Epithelial cell of esophagus (primary cell): ENCODE measurements around the gene MICAL1.

Source experiments
- DNase-seq: peaks from one replicate; pipeline ENCODE4 v3.0.0; 2010; ENCODE audit warnings: low read depth
- H3K4me3 ChIP-seq: 2 replicates; pipeline ENCODE4 v1.5.1; 2011; ENCODE audit warnings: mild to moderate bottlenecking, low read length, control low read depth
- CTCF ChIP-seq: IDR thresholded peaks from 2 replicates; pipeline ENCODE4 v1.5.1; 2011; ENCODE audit warnings: low read depth, mild to moderate bottlenecking, low read length, control low read depth, inconsistent platforms; ENCODE audit not compliant: insufficient read depth; ENCODE audit errors: missing control alignments

Gene MICAL1

GRCh38 chr6:109434456-109434855 is 21.1 kb downstream of the MICAL1 start:
- DNase-seq, result no peak
- TF ChIP-seq CTCF, result no peak

GRCh38 chr6:109429496-109429895 is 26.1 kb downstream of the MICAL1 start:
- no peak for TF ChIP-seq CTCF

More at GRCh38 chr6:109434456-109434855, 21.1 kb downstream of the MICAL1 start:
- H3K4me3 ChIP-seq, result no peak overlapping the region

GRCh38 chr6:109428889-109429477 is 26.6 kb downstream of the MICAL1 start:
- H3K4me3 ChIP-seq, result no peak overlapping the region
- TF ChIP-seq CTCF, result no peak
- no peak for DNase-seq

More at GRCh38 chr6:109429496-109429895, 26.1 kb downstream of the MICAL1 start:
- no peak for DNase-seq
- H3K4me3 ChIP-seq, result no peak overlapping the region

- no peak overlapping the region for H3K4me3 ChIP-seq
- no peak for DNase-seq
- no peak for TF ChIP-seq CTCF
Observed at GRCh38 chr6:109424946-109425345, 30.6 kb downstream of the MICAL1 start.

- DNase-seq, result no peak
- TF ChIP-seq CTCF, result no peak
- no peak overlapping the region for H3K4me3 ChIP-seq
Observed at GRCh38 chr6:109421184-109421583, 34.4 kb downstream of the MICAL1 start.

- TF ChIP-seq CTCF, result no peak
Observed at GRCh38 chr6:109420751-109421150, 34.8 kb downstream of the MICAL1 start.

GRCh38 chr6:109417646-109418045 is 37.9 kb downstream of the MICAL1 start:
- no peak for DNase-seq
- TF ChIP-seq CTCF, result no peak
- no peak overlapping the region for H3K4me3 ChIP-seq

More at GRCh38 chr6:109420751-109421150, 34.8 kb downstream of the MICAL1 start:
- DNase-seq, result peak; percentile 86
- no peak overlapping the region for H3K4me3 ChIP-seq
